Tibial artery (tissue), 4 donors: ENCODE data around the gene PECR.

Source experiments
- DNase-seq, 2 donors: peaks; one replicate each; pipeline ENCODE4 v3.0.0-alpha.2; 2019
- H3K27ac ChIP-seq, 2 donors: fragments of 200-600 bp; sonication (generic) in 1 of 2; 1 replicate in 1 of 2; 2 replicates in 1 of 2; pipeline ENCODE4 v1.5.1; 2018 to 2019; ENCODE audit warnings: mild to moderate bottlenecking in 1 of 2
- H3K27me3 ChIP-seq, 2 donors: fragments of 200-600 bp; sonication (generic) in 1 of 2; one replicate each; pipeline versions ENCODE4 v1.5.1 to v1.6.0; 2016 to 2019
- H3K36me3 ChIP-seq, 3 donors: fragments of 200-600 bp; sonication (generic) in 2 of 3; one replicate each; pipeline ENCODE4 v1.5.1; 2016 to 2019; ENCODE audit warnings: mild to moderate bottlenecking in 2 of 3
- H3K4me1 ChIP-seq, 4 donors: fragments of 200-600 bp; sonication (generic) in 2 of 4; 1 replicate in 3 of 4; 2 replicates in 1 of 4; pipeline ENCODE4 v1.5.1; 2016 to 2019
- H3K4me3 ChIP-seq, 2 donors: fragments of 200-600 bp; sonication (generic) in 1 of 2; 1 replicate in 1 of 2; 2 replicates in 1 of 2; pipeline ENCODE4 v1.5.1; 2018 to 2019; ENCODE audit warnings: mild to moderate bottlenecking in 2 of 2
- H3K9me3 ChIP-seq, 3 donors: fragments of 200-600 bp; sonication (generic) in 1 of 3; one replicate each; pipeline ENCODE4 v1.5.1; 2016 to 2019
- CTCF ChIP-seq, 2 experiments: fragments of 200-600 bp in 1 of 2; fragments of 450-650 bp in 1 of 2; IDR thresholded peaks; one replicate each; pipeline ENCODE4 v1.5.1; 2017 to 2019; ENCODE audit warnings: antibody characterized with exemption in 2 of 2, mild to moderate bottlenecking in 1 of 2, moderate library complexity in 1 of 2
- intact Hi-C: fragments of 100-400 bp; cut with DNase I; formaldehyde crosslinking; loops from one replicate; pipeline ENCODE4 v1.15.0; 2023; ENCODE audit warnings: low total_unique reads

PECR gene

GRCh38 chr2:216069028-216069427, 12.6 kb downstream of the PECR start:
- intact Hi-C loops: no loop called here
- TF ChIP-seq CTCF (IDR thresholded peaks at IDR 0.05): no peak
- Histone ChIP-seq H3K36me3 (peaks cover 0 to 12% (median 0%) of the 10 kb centered on the region in 3 donors), H3K27ac (no peak overlapping the region), H3K4me1 (no peaks in the 10 kb centered on the region), H3K9me3 (no peaks in the 10 kb centered on the region), H3K27me3 (no peaks in the 10 kb centered on the region), H3K4me3 (no peak overlapping the region)
- DNase-seq: no peak

DNA sequence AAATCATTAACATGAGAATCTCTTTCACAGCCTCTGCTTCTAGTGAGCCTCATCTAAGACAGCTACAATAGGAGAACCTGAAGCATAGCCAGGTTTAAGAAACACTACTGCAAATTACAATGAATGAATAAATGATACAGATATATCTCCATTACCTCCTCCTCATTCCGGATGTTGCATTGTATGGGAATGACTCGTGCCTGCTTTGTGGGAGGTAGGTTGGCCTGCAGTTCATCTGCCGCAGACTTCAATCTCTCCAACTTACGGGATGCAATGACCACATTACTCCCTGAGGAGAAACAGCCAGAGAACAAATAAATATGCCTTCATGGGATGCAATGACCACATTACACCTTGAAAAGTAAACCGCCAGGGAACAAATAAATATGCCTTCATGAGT, 15.4 kb downstream of the PECR start:
- DNase-seq: no peak
- intact Hi-C loops: no loop called here
- Histone ChIP-seq H3K27ac (no peak overlapping the region), H3K4me1 (no peaks in the 10 kb centered on the region), H3K4me3 (no peak overlapping the region), H3K9me3 (no peaks in the 10 kb centered on the region), H3K36me3 (peaks cover 5 to 12% (median 7%) of the 10 kb centered on the region in 3 donors), H3K27me3 (no peaks in the 10 kb centered on the region)
- no peak for TF ChIP-seq CTCF (IDR thresholded peaks at IDR 0.05)

DNA sequence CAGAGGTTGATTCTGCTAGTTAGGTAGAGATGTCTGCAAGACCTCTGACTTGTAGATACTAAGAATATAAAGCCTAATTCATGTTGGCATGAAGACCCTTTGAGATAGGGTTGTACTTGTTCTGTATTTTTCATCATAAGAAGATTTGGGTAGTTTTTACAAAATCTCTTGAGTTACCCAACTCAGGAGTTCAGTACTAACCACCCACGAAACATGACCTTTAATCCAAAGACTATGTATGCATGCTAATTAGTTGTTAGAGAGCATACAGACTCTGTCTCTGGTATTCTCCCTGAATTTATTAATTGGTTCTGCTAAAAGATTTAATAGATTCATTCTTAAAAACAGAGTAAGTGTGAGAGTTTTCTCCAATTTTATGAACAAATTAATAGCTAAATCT, 16.9 kb downstream of the PECR start:
- no peak for TF ChIP-seq CTCF (IDR thresholded peaks at IDR 0.05)
- Histone ChIP-seq H3K4me1 (no peaks in the 10 kb centered on the region), H3K9me3 (no peaks in the 10 kb centered on the region), H3K27me3 (no peaks in the 10 kb centered on the region), H3K27ac (no peak overlapping the region), H3K4me3 (no peak overlapping the region), H3K36me3 (peaks cover 5 to 12% (median 7%) of the 10 kb centered on the region in 3 donors)
- intact Hi-C loops: no loop called here
- DNase-seq: no peak

- DNase-seq: no peak
- no peak for TF ChIP-seq CTCF (IDR thresholded peaks at IDR 0.05)
- intact Hi-C loops: no loop called here
- no peak overlapping the region for H3K27ac ChIP-seq
- H3K9me3 ChIP-seq: no peaks in the 10 kb centered on the region
- no peaks in the 10 kb centered on the region for H3K4me1 ChIP-seq
- H3K4me3 ChIP-seq: no peak overlapping the region
- H3K27me3 ChIP-seq: no peaks in the 10 kb centered on the region
- H3K36me3 ChIP-seq: peaks cover 5 to 12% (median 7%) of the 10 kb centered on the region in 3 donors
Measured at GRCh38 chr2:216064014-216064630, 17.5 kb downstream of the PECR start.

GRCh38 chr2:216059233-216059834, 22.3 kb downstream of the PECR start:
- no peak overlapping the region for H3K4me3 ChIP-seq
- no peak for DNase-seq
- intact Hi-C loops: no loop called here
- no peaks in the 10 kb centered on the region for H3K9me3 ChIP-seq
- H3K4me1 ChIP-seq: no peaks in the 10 kb centered on the region
- peaks cover 0 to 7% (median 5%) of the 10 kb centered on the region in 3 donors for H3K36me3 ChIP-seq
- no peaks in the 10 kb centered on the region for H3K27me3 ChIP-seq
- TF ChIP-seq CTCF (IDR thresholded peaks at IDR 0.05): no peak
- no peak overlapping the region for H3K27ac ChIP-seq
